GM08714 (cell line): ENCODE measurements around the gene PCDHA7.
"Not testable (repeated sequence)": the region's sequence is repeated elsewhere in the genome, so short reads cannot be mapped to it uniquely, and the experiment has no call there.

Source experiments
- H3K4me3 ChIP-seq: fragments of 200-500 bp; sonication (Bioruptor generic); 2 replicates; pipeline ENCODE4 v1.5.1; 2014; ENCODE audit warnings: mild to moderate bottlenecking, low read length, inconsistent platforms
- ZNF274 ChIP-seq: IDR thresholded peaks from 2 replicates; pipeline ENCODE4 v1.6.1; 2012; ENCODE audit warnings: mild to moderate bottlenecking, low read depth, low read length

The PCDHA7 gene, protein sequence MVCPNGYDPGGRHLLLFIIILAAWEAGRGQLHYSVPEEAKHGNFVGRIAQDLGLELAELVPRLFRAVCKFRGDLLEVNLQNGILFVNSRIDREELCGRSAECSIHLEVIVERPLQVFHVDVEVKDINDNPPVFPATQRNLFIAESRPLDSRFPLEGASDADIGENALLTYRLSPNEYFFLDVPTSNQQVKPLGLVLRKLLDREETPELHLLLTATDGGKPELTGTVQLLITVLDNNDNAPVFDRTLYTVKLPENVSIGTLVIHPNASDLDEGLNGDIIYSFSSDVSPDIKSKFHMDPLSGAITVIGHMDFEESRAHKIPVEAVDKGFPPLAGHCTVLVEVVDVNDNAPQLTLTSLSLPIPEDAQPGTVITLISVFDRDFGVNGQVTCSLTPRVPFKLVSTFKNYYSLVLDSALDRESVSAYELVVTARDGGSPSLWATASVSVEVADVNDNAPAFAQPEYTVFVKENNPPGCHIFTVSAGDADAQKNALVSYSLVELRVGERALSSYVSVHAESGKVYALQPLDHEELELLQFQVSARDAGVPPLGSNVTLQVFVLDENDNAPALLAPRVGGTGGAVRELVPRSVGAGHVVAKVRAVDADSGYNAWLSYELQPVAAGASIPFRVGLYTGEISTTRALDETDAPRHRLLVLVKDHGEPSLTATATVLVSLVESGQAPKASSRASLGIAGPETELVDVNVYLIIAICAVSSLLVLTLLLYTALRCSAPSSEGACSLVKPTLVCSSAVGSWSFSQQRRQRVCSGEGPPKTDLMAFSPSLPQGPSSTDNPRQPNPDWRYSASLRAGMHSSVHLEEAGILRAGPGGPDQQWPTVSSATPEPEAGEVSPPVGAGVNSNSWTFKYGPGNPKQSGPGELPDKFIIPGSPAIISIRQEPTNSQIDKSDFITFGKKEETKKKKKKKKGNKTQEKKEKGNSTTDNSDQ

DNA sequence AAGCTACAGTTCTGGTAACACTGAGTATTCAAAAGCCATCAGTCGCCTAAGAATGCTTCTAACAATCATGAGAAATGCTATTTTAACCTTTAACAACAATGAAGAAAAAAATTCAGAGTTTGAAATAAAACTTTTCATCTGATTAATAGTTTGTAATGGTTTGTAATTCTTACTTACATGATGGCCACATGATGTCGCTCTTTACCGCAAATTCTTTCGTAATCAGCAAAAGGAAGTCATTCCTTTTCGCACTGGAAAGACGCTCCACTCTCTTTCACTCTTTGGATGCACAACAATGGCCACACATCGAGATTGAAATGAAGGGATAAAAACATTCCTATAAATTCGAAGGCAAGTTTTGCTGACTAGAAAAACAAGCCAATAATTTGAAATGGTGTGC, at the start of gene PCDHA7:
Gene PCDHA7, plus strand, starts transcription at position 277 of the 400 bp plus-strand sequence. Its CDS starts 115 bp downstream, at position 392.
- no peak within 1 kb of the TSS for H3K4me3 ChIP-seq
- TF ChIP-seq ZNF274 = no peak

- H3K4me3 ChIP-seq = no peak within 1 kb of the TSS
- no peak for TF ChIP-seq ZNF274
Measured at GRCh38 chr5:140785905-140786686, 48.0 kb upstream of the PCDHA7 start, which contains the start of gene PCDHA1. Gene PCDHA1 (plus strand): TSS chr5:140786140.

- not testable (repeated sequence) for H3K4me3 ChIP-seq
Measured at GRCh38 chr5:140787422-140787821, 46.6 kb upstream of the PCDHA7 start.

DNA sequence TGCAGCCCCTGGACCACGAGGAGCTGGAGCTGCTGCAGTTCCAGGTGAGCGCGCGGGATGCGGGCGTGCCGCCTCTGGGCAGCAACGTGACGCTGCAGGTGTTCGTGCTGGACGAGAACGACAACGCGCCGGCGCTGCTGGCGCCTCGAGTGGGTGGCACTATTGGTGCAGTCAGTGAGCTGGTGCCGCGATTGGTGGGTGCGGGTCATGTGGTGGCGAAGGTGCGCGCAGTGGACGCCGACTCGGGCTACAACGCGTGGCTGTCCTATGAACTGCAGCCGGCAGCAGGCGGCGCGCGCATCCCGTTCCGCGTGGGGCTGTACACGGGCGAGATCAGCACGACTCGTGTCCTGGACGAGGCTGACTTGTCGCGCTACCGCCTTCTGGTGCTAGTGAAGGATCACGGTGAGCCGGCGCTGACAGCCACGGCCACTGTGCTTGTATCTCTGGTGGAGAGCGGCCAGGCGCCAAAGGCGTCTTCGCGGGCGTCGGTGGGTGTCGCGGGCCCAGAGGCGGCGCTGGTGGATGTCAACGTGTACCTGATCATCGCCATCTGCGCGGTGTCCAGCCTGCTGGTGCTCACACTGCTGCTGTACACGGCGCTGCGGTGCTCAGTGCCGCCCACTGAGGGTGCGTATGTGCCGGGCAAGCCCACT, 46.1 kb upstream of the PCDHA7 start:
- H3K4me3 ChIP-seq = not testable (repeated sequence)

GRCh38 chr5:140791089-140791488, 43.0 kb upstream of the PCDHA7 start:
- H3K4me3 ChIP-seq = no peak overlapping the region
- no peak for TF ChIP-seq ZNF274

DNA sequence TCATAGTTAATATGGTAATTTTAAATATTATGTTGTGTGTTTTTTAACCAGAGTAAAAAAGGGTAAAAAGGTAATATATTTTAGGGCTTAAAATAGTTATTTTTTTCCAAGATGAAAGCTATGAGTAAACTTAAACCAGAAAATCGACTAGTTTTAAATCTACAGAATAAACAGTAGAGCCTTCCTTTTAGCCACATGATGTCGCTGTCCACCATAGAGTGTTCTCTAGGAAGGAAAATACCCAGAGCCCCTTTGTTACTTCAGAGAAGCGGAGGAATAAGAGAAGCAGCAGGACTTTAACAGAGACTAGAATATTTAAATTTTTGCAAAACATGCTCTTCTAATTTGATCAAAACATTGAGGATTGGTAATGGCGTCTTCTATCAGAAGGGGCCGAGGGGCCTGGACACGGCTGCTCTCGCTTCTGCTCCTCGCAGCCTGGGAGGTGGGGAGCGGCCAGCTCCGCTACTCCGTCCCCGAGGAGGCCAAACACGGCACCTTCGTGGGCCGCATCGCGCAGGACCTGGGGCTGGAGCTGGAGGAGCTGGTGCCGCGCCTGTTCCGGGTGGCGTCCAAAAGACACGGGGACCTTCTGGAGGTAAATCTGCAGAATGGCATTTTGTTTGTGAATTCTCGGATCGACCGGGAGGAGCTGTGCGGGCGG, 39.3 kb upstream of the PCDHA7 start, which contains the start of gene PCDHA2:
Gene PCDHA2, plus strand, starts transcription at position 258 of the 664 bp plus-strand sequence.
- H3K4me3 ChIP-seq = no peak within 1 kb of the TSS

GRCh38 chr5:140795259-140795641, 38.8 kb upstream of the PCDHA7 start:
- no peak overlapping the region for H3K4me3 ChIP-seq
- TF ChIP-seq ZNF274 = no peak

More for the DNA sequence above, 39.3 kb upstream of the PCDHA7 start, which contains the start of gene PCDHA2:
- TF ChIP-seq ZNF274 = no peak

DNA sequence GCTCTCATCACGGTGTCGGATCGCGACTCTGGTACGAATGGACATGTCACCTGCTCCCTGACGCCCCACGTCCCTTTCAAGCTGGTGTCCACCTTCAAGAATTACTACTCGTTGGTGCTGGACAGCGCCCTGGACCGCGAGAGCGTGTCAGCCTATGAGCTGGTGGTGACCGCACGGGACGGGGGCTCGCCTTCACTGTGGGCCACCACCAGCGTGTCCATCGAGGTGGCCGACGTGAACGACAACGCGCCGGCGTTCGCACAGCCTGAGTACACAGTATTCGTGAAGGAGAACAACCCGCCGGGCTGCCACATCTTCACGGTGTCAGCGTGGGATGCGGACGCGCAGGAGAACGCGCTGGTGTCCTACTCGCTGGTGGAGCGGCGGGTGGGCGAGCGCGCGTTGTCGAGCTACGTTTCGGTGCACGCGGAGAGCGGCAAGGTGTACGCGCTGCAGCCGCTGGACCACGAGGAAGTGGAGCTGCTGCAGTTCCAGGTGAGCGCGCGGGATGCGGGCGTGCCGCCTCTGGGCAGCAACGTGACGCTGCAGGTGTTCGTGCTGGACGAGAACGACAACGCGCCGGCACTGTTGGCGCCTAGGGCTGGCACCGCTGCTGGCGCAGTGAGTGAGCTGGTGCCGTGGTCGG, 37.9 kb upstream of the PCDHA7 start:
- H3K4me3 ChIP-seq = not testable (repeated sequence)

GRCh38 chr5:140796718-140797095, 37.4 kb upstream of the PCDHA7 start:
- no peak for TF ChIP-seq ZNF274

DNA sequence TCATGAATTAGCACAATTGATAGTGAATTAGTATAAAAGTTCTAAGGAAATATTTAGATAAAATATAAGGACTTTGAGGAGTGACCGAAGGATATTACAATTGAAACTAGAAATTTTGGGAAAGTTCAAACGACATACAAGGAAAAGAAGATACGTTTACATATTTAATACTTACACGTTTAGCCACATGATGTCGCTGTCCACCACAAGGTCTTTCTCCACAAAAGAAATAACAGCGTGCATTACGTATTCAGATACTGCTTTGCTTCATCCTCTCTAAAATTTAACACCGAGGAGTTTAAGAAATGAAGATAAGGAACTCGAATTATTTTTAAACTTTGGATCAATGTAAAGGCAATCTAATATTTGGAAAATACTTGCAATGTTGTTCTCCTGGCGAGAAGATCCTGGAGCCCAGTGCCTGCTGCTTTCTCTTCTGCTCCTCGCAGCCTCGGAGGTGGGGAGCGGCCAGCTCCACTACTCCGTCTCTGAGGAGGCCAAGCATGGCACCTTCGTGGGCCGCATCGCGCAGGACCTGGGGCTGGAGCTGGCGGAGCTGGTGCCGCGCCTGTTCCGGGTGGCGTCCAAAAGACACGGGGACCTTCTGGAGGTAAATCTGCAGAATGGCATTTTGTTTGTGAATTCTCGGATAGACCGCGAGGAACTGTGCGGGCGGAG, 33.1 kb upstream of the PCDHA7 start, which contains the start of gene PCDHA3:
Gene PCDHA3, plus strand, starts transcription at position 242 of the 678 bp plus-strand sequence.
- no peak within 1 kb of the TSS for H3K4me3 ChIP-seq

More at GRCh38 chr5:140796718-140797095, 37.4 kb upstream of the PCDHA7 start:
- no peak overlapping the region for H3K4me3 ChIP-seq

GRCh38 chr5:140801494-140801841, 32.6 kb upstream of the PCDHA7 start:
- TF ChIP-seq ZNF274 = no peak
- no peak overlapping the region for H3K4me3 ChIP-seq

More for the DNA sequence above, 33.1 kb upstream of the PCDHA7 start, which contains the start of gene PCDHA3:
- no peak for TF ChIP-seq ZNF274

DNA sequence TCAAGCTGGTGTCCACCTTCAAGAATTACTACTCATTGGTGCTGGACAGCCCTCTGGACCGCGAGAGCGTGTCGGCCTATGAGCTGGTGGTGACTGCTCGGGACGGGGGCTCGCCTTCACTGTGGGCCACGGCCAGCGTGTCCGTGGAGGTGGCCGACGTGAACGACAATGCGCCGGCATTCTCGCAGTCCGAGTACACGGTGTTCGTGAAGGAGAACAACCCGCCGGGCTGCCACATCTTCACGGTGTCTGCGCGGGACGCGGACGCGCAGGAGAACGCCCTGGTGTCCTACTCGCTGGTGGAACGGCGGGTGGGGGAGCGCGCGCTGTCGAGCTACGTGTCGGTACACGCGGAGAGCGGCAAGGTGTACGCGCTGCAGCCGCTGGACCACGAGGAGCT, 31.7 kb upstream of the PCDHA7 start:
- not testable (repeated sequence) for H3K4me3 ChIP-seq

- no peak for TF ChIP-seq ZNF274
Measured at GRCh38 chr5:140802781-140803271, 31.2 kb upstream of the PCDHA7 start.

More at GRCh38 chr5:140802781-140803271, 31.2 kb upstream of the PCDHA7 start:
- H3K4me3 ChIP-seq = no peak overlapping the region
